ENCODE measurements around the gene EQTN.
A peak's percentile ranks its signal among the peaks of the same experiment; 100 is the strongest.

Gene EQTN

GRCh38 chr9:27337833-27338526 lies 41.0 kb upstream of the EQTN start:
- no peak for TF ChIP-seq CTCF (conservative IDR thresholded peaks at IDR 0.05)
- no peak overlapping the region for H3K27ac ChIP-seq

DNA sequence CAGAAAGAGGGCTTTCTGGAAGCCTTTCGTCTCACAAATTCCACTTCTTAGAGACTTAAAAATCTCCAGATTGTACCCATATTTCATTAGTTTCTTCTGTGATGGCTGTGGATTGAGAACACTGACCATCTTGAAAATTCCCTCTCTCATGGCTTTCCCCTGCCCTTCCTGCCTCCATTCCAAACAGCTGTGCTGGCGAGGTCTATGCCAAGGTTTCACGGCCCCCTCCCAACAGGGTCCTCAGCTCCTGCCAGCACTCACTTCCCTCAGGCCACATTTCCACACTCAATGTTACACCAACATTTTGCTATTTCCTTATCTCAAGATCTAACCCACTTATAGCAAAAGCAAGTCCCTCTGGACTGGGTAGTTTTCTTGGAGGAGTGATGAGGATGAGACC lies 40.3 kb upstream of the EQTN start:
- H3K27ac ChIP-seq: no peak overlapping the region
- TF ChIP-seq CTCF (conservative IDR thresholded peaks at IDR 0.05): no peak

- no peak overlapping the region for H3K27ac ChIP-seq
- no peak for TF ChIP-seq CTCF (conservative IDR thresholded peaks at IDR 0.05)
Measured at GRCh38 chr9:27336829-27337228, 39.9 kb upstream of the EQTN start.

- TF ChIP-seq CTCF (conservative IDR thresholded peaks at IDR 0.05): no peak
- H3K27ac ChIP-seq: no peak overlapping the region
Measured at GRCh38 chr9:27336126-27336525, 39.2 kb upstream of the EQTN start.

- TF ChIP-seq CTCF (conservative IDR thresholded peaks at IDR 0.05): no peak
Measured at GRCh38 chr9:27335075-27335474, 38.1 kb upstream of the EQTN start.

GRCh38 chr9:27333241-27334052 lies 36.5 kb upstream of the EQTN start:
- no peak overlapping the region for H3K27ac ChIP-seq
- TF ChIP-seq CTCF (conservative IDR thresholded peaks at IDR 0.05): peak; percentile 88

More at GRCh38 chr9:27335075-27335474, 38.1 kb upstream of the EQTN start:
- no peak overlapping the region for H3K27ac ChIP-seq

- no peak for TF ChIP-seq CTCF (conservative IDR thresholded peaks at IDR 0.05)
- H3K27ac ChIP-seq: no peak overlapping the region
Measured at GRCh38 chr9:27331393-27331792, 34.4 kb upstream of the EQTN start.
